HG03066 (cell line): ENCODE results near the gene PDE2A.

Experiments
- ATAC-seq: cut with Tn5 transposase; IDR thresholded peaks from one replicate; pipeline ENCODE4 v1.9.1; 2021; ENCODE audit warnings: low read depth; ENCODE audit not compliant: unreplicated experiment

The PDE2A gene

GRCh38 chr11:72705442-72706365 lies 31.5 kb upstream of the PDE2A start:
- no peak for ATAC-seq

GRCh38 chr11:72704783-72705265 lies 30.6 kb upstream of the PDE2A start:
- no peak for ATAC-seq

GRCh38 chr11:72704028-72704782 lies 30.0 kb upstream of the PDE2A start:
- ATAC-seq = no peak

- ATAC-seq = no peak
These were observed 29.2 kb upstream of the PDE2A start for GRCh38 chr11:72703267-72704008.

GRCh38 chr11:72702577-72703241 lies 28.5 kb upstream of the PDE2A start:
- ATAC-seq = no peak

GRCh38 chr11:72702096-72702495 lies 27.9 kb upstream of the PDE2A start:
- ATAC-seq = no peak

GRCh38 chr11:72701466-72701865 lies 27.2 kb upstream of the PDE2A start:
- no peak for ATAC-seq

GRCh38 chr11:72700146-72700545 lies 25.9 kb upstream of the PDE2A start:
- no peak for ATAC-seq

GRCh38 chr11:72697814-72698213 lies 23.6 kb upstream of the PDE2A start:
- ATAC-seq = no peak

- no peak for ATAC-seq
These were observed 22.9 kb upstream of the PDE2A start for GRCh38 chr11:72696866-72697700.

GRCh38 chr11:72695354-72695753 lies 21.1 kb upstream of the PDE2A start:
- ATAC-seq = no peak

GRCh38 chr11:72693271-72693968 lies 19.2 kb upstream of the PDE2A start:
- ATAC-seq = no peak

GRCh38 chr11:72692498-72693237 lies 18.4 kb upstream of the PDE2A start:
- no peak for ATAC-seq

GRCh38 chr11:72690166-72690565 lies 15.9 kb upstream of the PDE2A start:
- ATAC-seq = no peak

GRCh38 chr11:72688929-72689328 lies 14.7 kb upstream of the PDE2A start:
- ATAC-seq = no peak

- ATAC-seq = no peak
These were observed 14.3 kb upstream of the PDE2A start for GRCh38 chr11:72688486-72688885.

GRCh38 chr11:72687326-72687725 lies 13.1 kb upstream of the PDE2A start:
- ATAC-seq = no peak

- ATAC-seq = no peak
These were observed 12.5 kb upstream of the PDE2A start for GRCh38 chr11:72686639-72687220.
